Transverse colon (tissue), 4 donors: ENCODE results near the gene PWWP2A. TPM values are rescaled to one million over a fixed set of nuclear protein-coding genes. Genes with fewer than 3 reads are reported as not detected.

Experiments
- DNase-seq: peaks from one replicate; pipeline ENCODE4 v3.0.0-alpha.2; 2019
- H3K27ac ChIP-seq, 4 donors: fragments of 200-600 bp; sonication (generic); 2 replicates each; pipeline ENCODE4 v1.5.1; 2016 to 2018; ENCODE audit warnings: inconsistent platforms in 4 of 4
- H3K27me3 ChIP-seq: fragments of 200-600 bp; sonication (generic); 2 replicates; pipeline ENCODE4 v1.5.1; 2017; ENCODE audit warnings: inconsistent platforms
- H3K36me3 ChIP-seq, 4 donors: fragments of 200-600 bp; sonication (generic); 2 replicates each; pipeline ENCODE4 v1.5.1; 2017 to 2019; ENCODE audit warnings: inconsistent platforms in 4 of 4
- H3K4me1 ChIP-seq, 4 donors: fragments of 200-600 bp; sonication (generic); 2 replicates each; pipeline ENCODE4 v1.5.1; 2017 to 2020; ENCODE audit warnings: inconsistent platforms in 4 of 4
- H3K4me3 ChIP-seq, 4 donors: fragments of 200-600 bp; sonication (generic); 1 replicate in 1 of 4; 2 replicates in 3 of 4; pipeline versions ENCODE4 v1.5.1 to v1.6.1; 2017 to 2019; ENCODE audit warnings: inconsistent platforms in 4 of 4
- H3K9me3 ChIP-seq, 2 donors: fragments of 200-600 bp; sonication (generic); 2 replicates each; pipeline ENCODE4 v1.5.1; 2017 to 2019; ENCODE audit warnings: inconsistent platforms in 2 of 2
- CTCF ChIP-seq, 5 experiments: fragments of 200-600 bp in 3 of 5; fragments of 450-650 bp in 2 of 5; sonication (generic) in 3 of 5; IDR thresholded peaks; 1 replicate in 2 of 5; 2 replicates in 3 of 5; pipeline ENCODE4 v1.5.1; 2016 to 2017; ENCODE audit warnings: antibody characterized with exemption in 5 of 5, inconsistent platforms in 3 of 5, mild to moderate bottlenecking in 2 of 5, moderate library complexity in 1 of 5
- EP300 ChIP-seq: sonication (generic); formaldehyde crosslinking; IDR thresholded peaks from one replicate; pipeline ENCODE4 v1.6.1; 2017; ENCODE audit warnings: antibody characterized with exemption, low read depth
- POLR2A ChIP-seq: fragments of 450-650 bp; IDR thresholded peaks from one replicate; pipeline ENCODE4 v1.6.1; 2016; ENCODE audit warnings: antibody characterized with exemption, mild to moderate bottlenecking, moderate library complexity
- POLR2AphosphoS5 ChIP-seq, 3 donors: sonication (generic); formaldehyde crosslinking; IDR thresholded peaks; one replicate each; pipeline ENCODE4 v1.6.1; 2016; ENCODE audit warnings: antibody characterized with exemption in 3 of 3
- WGBS, 2 donors: methylation state at CpG; one replicate each; pipeline ENCODE4 v1.1.5; 2018; ENCODE audit warnings: low coverage in 1 of 2; 5-methylcytosine and 5-hydroxymethylcytosine counted together
- in situ Hi-C, 4 donors: fragments of 200-750 bp; cut with MboI; loops; one replicate each; pipeline versions ENCODE4 v1.15.0 to v1.15.1; 2017; ENCODE audit warnings: low sequenced_read_pairs in 3 of 4, low pct_ligation_motif_present in 1 of 4, low pct_unique_long_range_greater_than_20kb in 1 of 4
- intact Hi-C: fragments of 100-400 bp; cut with DNase I; formaldehyde crosslinking; loops from one replicate; pipeline ENCODE4 v1.15.1; 2023; ENCODE audit warnings: low total_unique reads
- total RNA-seq, 4 donors: library from RNA; depleted of rRNA; stranded (reverse); fragments of >200 nt; gene quantifications; one replicate each; pipeline ENCODE4 v1.1.0, GENCODE V29; 2016

The PWWP2A gene
- total RNA-seq, 4 donors from 2014 or later: 42.7 to 66.7 (median 53.5) TPM

- H3K4me3 ChIP-seq: no peak overlapping the region
- H3K36me3 ChIP-seq: no peaks in the 10 kb centered on the region
- no peak overlapping the region for H3K27ac ChIP-seq
- in situ Hi-C loops: no loop called here
- H3K9me3 ChIP-seq: no peaks in the 10 kb centered on the region
- TF ChIP-seq EP300: no peak
- no peak for TF ChIP-seq POLR2AphosphoS5 (IDR thresholded peaks at IDR 0.05)
- no peak for TF ChIP-seq POLR2A
- TF ChIP-seq CTCF (IDR thresholded peaks at IDR 0.05): no peak
- WGBS, 2 donors: 65 to 77% methylated on average over 10 to 19 of the region's 19 CpGs
- peaks cover 5 to 8% (median 7%) of the 10 kb centered on the region in 4 donors for H3K4me1 ChIP-seq
- H3K27me3 ChIP-seq: no peaks in the 10 kb centered on the region
- DNase-seq: no peak
- intact Hi-C loops: no loop called here
These were observed 40.9 kb upstream of the PWWP2A start for GRCh38 chr5:160159991-160160792.

GRCh38 chr5:160158087-160158486, 38.8 kb upstream of the PWWP2A start:
- Histone ChIP-seq H3K27ac (no peak overlapping the region), H3K9me3 (no peaks in the 10 kb centered on the region), H3K27me3 (no peaks in the 10 kb centered on the region), H3K4me1 (no peaks in the 10 kb centered on the region), H3K36me3 (no peaks in the 10 kb centered on the region), H3K4me3 (no peak overlapping the region)
- whole genome bisulfite sequencing, 2 donors: 90 to 92% methylated on average over 4 to 9 of the region's 9 CpGs
- in situ Hi-C loops (no loop called here), intact Hi-C loops (no loop called here)
- no peak for TF ChIP-seq POLR2AphosphoS5 (IDR thresholded peaks at IDR 0.05)
- TF ChIP-seq POLR2A: no peak
- no peak for TF ChIP-seq EP300
- no peak for TF ChIP-seq CTCF (IDR thresholded peaks at IDR 0.05)
- DNase-seq: no peak

- 54 to 64% methylated on average over 6 of the region's 6 CpGs for whole genome bisulfite sequencing, 2 donors
- intact Hi-C loops: no loop called here
These were observed 35.9 kb upstream of the PWWP2A start for GRCh38 chr5:160155017-160155750.

More at GRCh38 chr5:160155017-160155750, 35.9 kb upstream of the PWWP2A start:
- no peak for DNase-seq
- peak overlapping the region in 3 of 4 donors; percentile 10 to 62 (median 13) for H3K27ac ChIP-seq
- H3K4me1 ChIP-seq: no peaks in the 10 kb centered on the region
- no peaks in the 10 kb centered on the region for H3K9me3 ChIP-seq
- H3K4me3 ChIP-seq: no peak overlapping the region
- in situ Hi-C loops: no loop called here
- H3K27me3 ChIP-seq: no peaks in the 10 kb centered on the region
- no peaks in the 10 kb centered on the region for H3K36me3 ChIP-seq
- TF ChIP-seq EP300 (no peak), POLR2A (no peak), POLR2AphosphoS5 (IDR thresholded peaks at IDR 0.05) (peak in 2 of 3 donors; percentile 31 to 50), CTCF (IDR thresholded peaks at IDR 0.05) (peak in 2 of 5 experiments; percentile 14 to 17)
